ENCODE data around the gene RAB11A. TPM values are rescaled to one million over a fixed set of nuclear protein-coding genes. Genes with fewer than 3 reads are reported as not detected.

RAB11A gene
- total RNA-seq, 1 donor from 2014 or later = 153 TPM

DNA sequence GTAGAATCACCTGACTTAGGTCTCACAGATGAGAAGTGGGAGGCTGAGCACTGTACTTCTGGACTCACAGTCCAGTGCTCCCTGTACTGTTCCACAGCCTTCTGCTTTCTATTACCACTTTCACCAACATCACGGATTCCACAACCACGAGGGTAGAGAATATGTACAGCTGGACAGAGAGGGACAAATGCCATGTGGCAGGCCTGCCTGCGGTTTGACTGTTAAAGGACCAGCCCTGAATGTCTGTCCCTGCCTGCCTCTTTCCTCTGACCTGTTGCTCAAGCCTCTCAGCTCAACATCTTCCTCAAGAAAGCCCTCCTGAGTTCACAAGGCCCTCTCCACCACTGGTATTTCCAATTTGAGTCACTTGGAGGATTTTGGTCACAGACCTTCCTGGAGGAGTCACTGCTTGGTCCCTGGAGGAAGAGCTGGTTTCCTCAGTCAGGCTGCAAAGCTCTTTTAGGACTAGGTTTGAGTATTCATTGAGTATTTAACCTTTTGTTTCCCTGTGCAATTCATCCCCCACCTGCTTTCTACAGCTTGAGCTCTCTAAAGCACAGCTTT, 49.1 kb downstream of the RAB11A start:
- no peak for DNase-seq (ENCODE audit: low spot score)
- H3K27ac Mint-ChIP-seq (ENCODE audit: unreplicated experiment) = no peak overlapping the region
- no peaks in the 10 kb centered on the region for H3K9me3 Mint-ChIP-seq (ENCODE audit: low read depth)
- no peaks in the 10 kb centered on the region for H3K27me3 Mint-ChIP-seq (ENCODE audit: low read depth)
- H3K4me1 Mint-ChIP-seq (ENCODE audit: low read depth) = peaks cover 20% of the 10 kb centered on the region
- TF ChIP-seq, protein P1, sequence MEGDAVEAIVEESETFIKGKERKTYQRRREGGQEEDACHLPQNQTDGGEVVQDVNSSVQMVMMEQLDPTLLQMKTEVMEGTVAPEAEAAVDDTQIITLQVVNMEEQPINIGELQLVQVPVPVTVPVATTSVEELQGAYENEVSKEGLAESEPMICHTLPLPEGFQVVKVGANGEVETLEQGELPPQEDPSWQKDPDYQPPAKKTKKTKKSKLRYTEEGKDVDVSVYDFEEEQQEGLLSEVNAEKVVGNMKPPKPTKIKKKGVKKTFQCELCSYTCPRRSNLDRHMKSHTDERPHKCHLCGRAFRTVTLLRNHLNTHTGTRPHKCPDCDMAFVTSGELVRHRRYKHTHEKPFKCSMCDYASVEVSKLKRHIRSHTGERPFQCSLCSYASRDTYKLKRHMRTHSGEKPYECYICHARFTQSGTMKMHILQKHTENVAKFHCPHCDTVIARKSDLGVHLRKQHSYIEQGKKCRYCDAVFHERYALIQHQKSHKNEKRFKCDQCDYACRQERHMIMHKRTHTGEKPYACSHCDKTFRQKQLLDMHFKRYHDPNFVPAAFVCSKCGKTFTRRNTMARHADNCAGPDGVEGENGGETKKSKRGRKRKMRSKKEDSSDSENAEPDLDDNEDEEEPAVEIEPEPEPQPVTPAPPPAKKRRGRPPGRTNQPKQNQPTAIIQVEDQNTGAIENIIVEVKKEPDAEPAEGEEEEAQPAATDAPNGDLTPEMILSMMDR (IDR thresholded peaks at IDR 0.05) = no peak
- H3K4me3 Mint-ChIP-seq (ENCODE audit: unreplicated experiment) = no peak overlapping the region
- peaks cover 2% of the 10 kb centered on the region for H3K36me3 Mint-ChIP-seq (ENCODE audit: low read depth)

DNA sequence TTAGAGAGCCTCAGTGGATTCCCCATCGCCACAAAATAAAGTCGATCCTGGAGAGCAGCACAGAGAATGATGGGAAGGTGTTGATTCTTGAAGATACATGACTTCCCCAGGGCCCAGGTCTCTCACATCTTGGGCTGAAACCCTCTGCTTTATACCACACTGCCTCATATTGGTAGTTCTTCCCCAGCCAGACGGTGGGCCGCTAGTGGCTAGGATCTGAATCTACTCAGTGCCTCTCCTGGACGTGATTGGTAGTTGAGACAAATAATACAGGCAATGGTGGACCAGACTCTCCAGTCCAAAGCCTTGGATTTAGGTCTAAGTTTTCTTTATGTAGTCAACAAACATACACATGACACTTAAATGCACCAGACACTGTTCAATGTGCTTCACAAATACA, 49.7 kb downstream of the RAB11A start:
- H3K4me3 Mint-ChIP-seq (ENCODE audit: unreplicated experiment) = no peak overlapping the region
- H3K9me3 Mint-ChIP-seq (ENCODE audit: low read depth) = no peaks in the 10 kb centered on the region
- TF ChIP-seq, protein P1 (IDR thresholded peaks at IDR 0.05) = no peak
- no peak for DNase-seq (ENCODE audit: low spot score)
- peaks cover 2% of the 10 kb centered on the region for H3K36me3 Mint-ChIP-seq (ENCODE audit: low read depth)
- H3K27ac Mint-ChIP-seq (ENCODE audit: unreplicated experiment) = no peak overlapping the region
- no peaks in the 10 kb centered on the region for H3K27me3 Mint-ChIP-seq (ENCODE audit: low read depth)
- H3K4me1 Mint-ChIP-seq (ENCODE audit: low read depth) = peaks cover 20% of the 10 kb centered on the region

DNA sequence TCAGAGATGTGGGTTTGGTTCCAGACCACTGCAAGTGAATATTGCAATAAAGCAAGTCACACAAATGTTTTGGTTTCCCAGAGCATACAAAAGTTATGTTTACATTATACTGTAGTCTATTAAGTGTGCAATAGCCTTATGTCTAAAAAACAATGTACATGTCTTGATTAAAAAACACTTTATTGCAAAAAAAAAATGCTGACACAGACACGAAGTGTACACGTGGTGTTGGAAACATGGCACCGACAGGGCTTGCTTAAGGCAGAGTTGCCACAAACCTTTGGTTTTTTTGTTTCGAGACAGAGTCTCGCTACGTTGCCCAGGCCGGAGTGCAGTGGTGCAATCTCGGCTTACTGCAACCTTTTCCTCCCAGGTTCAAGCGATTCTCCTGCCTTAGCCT, 50.1 kb downstream of the RAB11A start:
- no peak for DNase-seq (ENCODE audit: low spot score)
- TF ChIP-seq, protein P1 (IDR thresholded peaks at IDR 0.05) = no peak
- no peaks in the 10 kb centered on the region for H3K27me3 Mint-ChIP-seq (ENCODE audit: low read depth)
- H3K36me3 Mint-ChIP-seq (ENCODE audit: low read depth) = peaks cover 2% of the 10 kb centered on the region
- no peak overlapping the region for H3K27ac Mint-ChIP-seq (ENCODE audit: unreplicated experiment)
- peaks cover 20% of the 10 kb centered on the region for H3K4me1 Mint-ChIP-seq (ENCODE audit: low read depth)
- no peak overlapping the region for H3K4me3 Mint-ChIP-seq (ENCODE audit: unreplicated experiment)
- no peaks in the 10 kb centered on the region for H3K9me3 Mint-ChIP-seq (ENCODE audit: low read depth)

DNA sequence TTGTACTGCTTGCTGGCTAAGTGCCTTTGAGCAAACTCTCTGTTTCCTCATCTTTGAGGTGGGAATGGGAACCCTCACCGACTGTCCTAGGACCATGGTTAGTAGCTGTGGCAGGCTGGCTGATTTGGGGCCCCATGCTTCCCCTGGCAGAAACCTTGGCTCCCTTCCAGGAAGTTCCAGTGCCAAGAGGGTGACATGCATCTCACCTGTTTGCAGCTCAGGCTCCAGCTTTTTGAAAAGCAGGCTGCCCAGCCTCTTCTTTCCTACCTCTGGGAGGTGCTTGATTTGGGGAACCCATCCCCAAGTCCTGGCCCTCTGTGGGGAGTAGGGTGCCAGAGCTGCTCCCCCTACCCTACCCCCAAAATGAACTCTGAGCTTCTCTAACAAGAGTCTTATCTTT, 50.8 kb downstream of the RAB11A start:
- Mint-ChIP-seq H3K27ac (ENCODE audit: unreplicated experiment) (no peak overlapping the region), H3K4me3 (ENCODE audit: unreplicated experiment) (no peak overlapping the region), H3K9me3 (ENCODE audit: low read depth) (no peaks in the 10 kb centered on the region), H3K36me3 (ENCODE audit: low read depth) (peaks cover 2% of the 10 kb centered on the region), H3K27me3 (ENCODE audit: low read depth) (no peaks in the 10 kb centered on the region), H3K4me1 (ENCODE audit: low read depth) (peaks cover 20% of the 10 kb centered on the region)
- TF ChIP-seq, protein P1 (IDR thresholded peaks at IDR 0.05) = no peak
- DNase-seq (ENCODE audit: low spot score) = no peak

DNA sequence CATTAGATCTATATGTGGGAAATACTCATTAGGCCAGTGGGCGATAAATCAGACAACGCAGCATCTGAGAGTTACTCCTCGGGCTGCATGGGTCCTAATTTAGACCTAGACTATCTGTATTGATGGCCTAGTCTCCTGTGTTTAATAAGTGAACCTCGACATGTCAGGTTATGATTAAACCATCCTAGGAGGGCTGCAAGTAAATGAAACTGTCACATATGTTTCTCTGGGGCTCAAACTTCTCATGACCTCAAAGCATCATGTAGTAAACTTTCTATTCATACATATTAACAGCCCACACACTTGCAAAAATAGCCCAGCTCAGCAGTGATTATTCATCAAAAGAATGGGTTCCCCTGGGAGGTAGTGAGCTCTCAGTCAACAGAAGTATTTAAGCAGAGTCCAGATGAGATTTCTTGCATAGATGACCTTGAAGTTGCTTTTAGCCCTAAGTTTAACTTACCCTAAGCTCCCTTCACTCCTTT, 51.6 kb downstream of the RAB11A start:
- peaks cover 20% of the 10 kb centered on the region for H3K4me1 Mint-ChIP-seq (ENCODE audit: low read depth)
- no peak overlapping the region for H3K4me3 Mint-ChIP-seq (ENCODE audit: unreplicated experiment)
- no peaks in the 10 kb centered on the region for H3K9me3 Mint-ChIP-seq (ENCODE audit: low read depth)
- peaks cover 2% of the 10 kb centered on the region for H3K36me3 Mint-ChIP-seq (ENCODE audit: low read depth)
- TF ChIP-seq, protein P1 (IDR thresholded peaks at IDR 0.05) = no peak
- H3K27ac Mint-ChIP-seq (ENCODE audit: unreplicated experiment) = no peak overlapping the region
- no peaks in the 10 kb centered on the region for H3K27me3 Mint-ChIP-seq (ENCODE audit: low read depth)
- DNase-seq (ENCODE audit: low spot score) = no peak

Data from chondrocyte (in vitro differentiated cells).